ENCODE results near the gene IP6K2.
"Not testable (repeated sequence)": the region's sequence is repeated elsewhere in the genome, so short reads cannot be mapped to it uniquely, and the experiment has no call there.

IP6K2 gene

DNA sequence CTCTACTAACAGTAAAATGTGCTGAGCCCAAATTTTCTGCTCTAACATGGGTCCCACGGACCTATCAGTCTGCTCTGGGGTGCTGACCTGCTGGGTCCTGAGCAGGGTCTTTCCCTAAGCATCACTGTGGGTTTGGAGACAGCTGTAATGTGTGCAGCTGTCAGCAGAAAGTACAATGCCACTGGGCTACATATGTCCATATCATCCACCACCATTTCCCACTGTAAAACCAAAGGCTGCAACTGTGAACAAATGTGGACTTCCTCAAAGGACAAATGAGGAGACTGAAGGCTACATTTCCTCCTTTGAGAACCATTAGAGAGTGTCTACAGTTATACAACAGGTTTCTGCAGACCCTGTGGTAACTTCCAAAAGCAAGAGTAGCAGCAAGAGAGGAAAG is 33.8 kb upstream of the IP6K2 start:
- in situ Hi-C loops (cut with MboI; ENCODE audit: low pct_unique_long_range_greater_than_20kb, low sequenced_read_pairs, unreplicated experiment), result no loop called here
- DNase-seq (ENCODE audit: low spot score), result no peak
- TF ChIP-seq, protein P1, sequence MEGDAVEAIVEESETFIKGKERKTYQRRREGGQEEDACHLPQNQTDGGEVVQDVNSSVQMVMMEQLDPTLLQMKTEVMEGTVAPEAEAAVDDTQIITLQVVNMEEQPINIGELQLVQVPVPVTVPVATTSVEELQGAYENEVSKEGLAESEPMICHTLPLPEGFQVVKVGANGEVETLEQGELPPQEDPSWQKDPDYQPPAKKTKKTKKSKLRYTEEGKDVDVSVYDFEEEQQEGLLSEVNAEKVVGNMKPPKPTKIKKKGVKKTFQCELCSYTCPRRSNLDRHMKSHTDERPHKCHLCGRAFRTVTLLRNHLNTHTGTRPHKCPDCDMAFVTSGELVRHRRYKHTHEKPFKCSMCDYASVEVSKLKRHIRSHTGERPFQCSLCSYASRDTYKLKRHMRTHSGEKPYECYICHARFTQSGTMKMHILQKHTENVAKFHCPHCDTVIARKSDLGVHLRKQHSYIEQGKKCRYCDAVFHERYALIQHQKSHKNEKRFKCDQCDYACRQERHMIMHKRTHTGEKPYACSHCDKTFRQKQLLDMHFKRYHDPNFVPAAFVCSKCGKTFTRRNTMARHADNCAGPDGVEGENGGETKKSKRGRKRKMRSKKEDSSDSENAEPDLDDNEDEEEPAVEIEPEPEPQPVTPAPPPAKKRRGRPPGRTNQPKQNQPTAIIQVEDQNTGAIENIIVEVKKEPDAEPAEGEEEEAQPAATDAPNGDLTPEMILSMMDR (IDR thresholded peaks at IDR 0.05; ENCODE audit: extremely low read depth, insufficient read depth, missing control alignments), result no peak

DNA sequence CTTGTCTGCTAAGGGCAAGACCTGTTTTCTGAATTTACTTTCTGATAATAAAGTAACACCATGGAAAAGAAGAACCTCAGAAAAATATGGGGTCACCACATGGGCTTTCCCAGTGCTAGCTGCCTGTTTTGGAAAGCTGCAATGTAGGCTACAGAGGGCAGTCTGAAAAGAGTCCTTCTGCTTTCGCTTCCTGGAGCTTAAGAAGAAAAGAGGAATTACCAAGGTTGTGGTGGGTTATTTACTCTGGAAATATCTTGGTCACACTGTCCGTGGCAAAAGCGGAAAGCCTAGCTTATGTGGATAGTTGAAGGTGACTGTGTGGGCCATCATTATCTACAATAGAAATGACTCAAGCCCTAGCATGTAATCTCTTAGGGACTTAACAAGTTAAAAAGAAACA is 31.7 kb upstream of the IP6K2 start:
- in situ Hi-C loops (cut with MboI; ENCODE audit: low pct_unique_long_range_greater_than_20kb, low sequenced_read_pairs, unreplicated experiment), result no loop called here
- TF ChIP-seq, protein P1 (IDR thresholded peaks at IDR 0.05; ENCODE audit: extremely low read depth, insufficient read depth, missing control alignments), result no peak
- no peak for DNase-seq (ENCODE audit: low spot score)

DNA sequence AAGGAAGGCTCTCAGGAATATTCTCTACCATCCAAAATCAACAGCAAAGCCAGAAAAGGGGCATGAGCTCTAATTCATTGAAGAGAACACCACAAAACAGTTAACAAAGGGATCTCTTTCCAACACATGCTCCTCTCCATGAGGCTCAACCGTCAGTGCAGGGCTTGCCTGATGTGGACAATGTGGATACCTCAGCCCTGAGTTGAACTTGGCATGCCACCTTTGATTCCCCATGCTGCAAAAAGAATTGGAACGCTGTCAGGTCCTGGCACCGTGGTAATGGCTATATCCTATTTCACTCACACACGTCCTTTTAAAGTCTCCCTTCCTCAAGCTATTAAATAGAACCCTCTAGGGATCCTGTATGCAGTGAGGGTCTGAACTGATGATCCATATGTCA is 30.7 kb upstream of the IP6K2 start:
- TF ChIP-seq, protein P1 (IDR thresholded peaks at IDR 0.05; ENCODE audit: extremely low read depth, insufficient read depth, missing control alignments), result no peak
- DNase-seq (ENCODE audit: low spot score), result no peak
- in situ Hi-C loops (cut with MboI; ENCODE audit: low pct_unique_long_range_greater_than_20kb, low sequenced_read_pairs, unreplicated experiment), result no loop called here

DNA sequence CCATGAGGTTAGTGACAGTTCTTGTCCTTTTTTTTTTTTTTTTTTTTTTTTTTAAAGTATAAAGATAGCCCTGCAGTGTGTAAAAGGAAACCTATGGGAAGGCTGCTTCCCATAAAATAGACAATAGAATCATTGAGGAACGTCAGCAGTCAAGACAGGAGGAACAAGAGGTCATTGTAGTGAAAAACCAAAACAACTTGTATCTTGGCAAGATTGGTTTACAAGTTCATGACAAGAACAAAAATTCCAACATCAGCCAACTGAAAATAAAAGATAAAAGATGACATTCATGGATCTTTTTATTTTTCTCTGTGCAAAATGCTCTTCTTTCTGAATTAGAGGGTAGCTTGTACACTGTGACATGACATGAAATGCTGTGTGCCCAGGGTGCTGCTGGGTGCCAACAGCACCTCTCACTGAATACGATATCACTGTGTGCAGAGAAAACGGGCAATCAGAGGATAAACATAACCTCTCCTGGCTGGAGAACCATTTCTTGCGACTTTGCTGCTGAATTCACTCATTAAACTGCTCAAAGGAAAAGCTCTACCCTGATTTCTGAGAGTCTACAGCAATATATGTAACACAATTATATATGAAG is 30.1 kb upstream of the IP6K2 start:
- in situ Hi-C loops (cut with MboI; ENCODE audit: low pct_unique_long_range_greater_than_20kb, low sequenced_read_pairs, unreplicated experiment), result no loop called here
- DNase-seq (ENCODE audit: low spot score), result no peak
- TF ChIP-seq, protein P1 (IDR thresholded peaks at IDR 0.05; ENCODE audit: extremely low read depth, insufficient read depth, missing control alignments), result no peak

DNA sequence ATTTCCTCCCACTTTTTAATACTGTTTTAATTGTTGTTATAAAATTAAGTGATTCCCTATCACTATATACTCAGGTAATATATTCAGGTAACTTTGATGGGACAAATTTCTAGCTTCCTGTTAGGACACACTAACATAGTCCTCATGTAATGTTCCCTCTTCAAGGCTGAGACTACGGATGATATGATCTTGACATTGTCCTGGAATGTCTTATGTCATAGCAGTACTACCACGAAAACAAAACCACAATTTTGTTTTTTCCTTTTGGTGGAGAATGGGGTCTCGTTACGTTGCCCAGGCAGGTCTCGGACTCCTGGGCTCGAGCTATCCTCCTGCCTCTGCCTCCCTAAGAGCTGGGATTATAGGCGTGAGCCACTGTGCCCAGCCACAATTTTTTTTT is 26.8 kb upstream of the IP6K2 start:
- no peak for DNase-seq (ENCODE audit: low spot score)
- in situ Hi-C loops (cut with MboI; ENCODE audit: low pct_unique_long_range_greater_than_20kb, low sequenced_read_pairs, unreplicated experiment), result no loop called here
- TF ChIP-seq, protein P1 (IDR thresholded peaks at IDR 0.05; ENCODE audit: extremely low read depth, insufficient read depth, missing control alignments), result no peak

DNA sequence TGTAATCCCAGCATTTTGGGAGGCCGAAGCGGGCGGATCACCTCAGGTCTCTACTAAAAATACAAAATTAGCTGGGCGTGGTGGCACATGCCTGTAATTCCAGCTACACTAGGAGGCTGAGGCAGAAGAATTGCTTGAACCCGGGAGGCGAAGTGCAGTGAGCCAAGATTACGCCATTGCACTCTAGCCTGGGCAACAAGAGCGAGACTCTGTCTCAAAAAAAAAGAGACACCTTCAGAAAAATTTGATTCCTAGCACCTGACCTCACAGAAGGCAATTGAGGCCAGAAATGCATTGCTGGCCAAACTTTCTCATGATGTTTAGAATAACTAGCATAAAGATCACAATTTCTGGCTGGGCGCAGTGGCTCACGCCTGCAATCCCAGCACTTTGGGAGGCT is 24.2 kb upstream of the IP6K2 start:
- DNase-seq (ENCODE audit: low spot score); in situ Hi-C loops (cut with MboI; ENCODE audit: low pct_unique_long_range_greater_than_20kb, low sequenced_read_pairs, unreplicated experiment): not testable (repeated sequence)

DNA sequence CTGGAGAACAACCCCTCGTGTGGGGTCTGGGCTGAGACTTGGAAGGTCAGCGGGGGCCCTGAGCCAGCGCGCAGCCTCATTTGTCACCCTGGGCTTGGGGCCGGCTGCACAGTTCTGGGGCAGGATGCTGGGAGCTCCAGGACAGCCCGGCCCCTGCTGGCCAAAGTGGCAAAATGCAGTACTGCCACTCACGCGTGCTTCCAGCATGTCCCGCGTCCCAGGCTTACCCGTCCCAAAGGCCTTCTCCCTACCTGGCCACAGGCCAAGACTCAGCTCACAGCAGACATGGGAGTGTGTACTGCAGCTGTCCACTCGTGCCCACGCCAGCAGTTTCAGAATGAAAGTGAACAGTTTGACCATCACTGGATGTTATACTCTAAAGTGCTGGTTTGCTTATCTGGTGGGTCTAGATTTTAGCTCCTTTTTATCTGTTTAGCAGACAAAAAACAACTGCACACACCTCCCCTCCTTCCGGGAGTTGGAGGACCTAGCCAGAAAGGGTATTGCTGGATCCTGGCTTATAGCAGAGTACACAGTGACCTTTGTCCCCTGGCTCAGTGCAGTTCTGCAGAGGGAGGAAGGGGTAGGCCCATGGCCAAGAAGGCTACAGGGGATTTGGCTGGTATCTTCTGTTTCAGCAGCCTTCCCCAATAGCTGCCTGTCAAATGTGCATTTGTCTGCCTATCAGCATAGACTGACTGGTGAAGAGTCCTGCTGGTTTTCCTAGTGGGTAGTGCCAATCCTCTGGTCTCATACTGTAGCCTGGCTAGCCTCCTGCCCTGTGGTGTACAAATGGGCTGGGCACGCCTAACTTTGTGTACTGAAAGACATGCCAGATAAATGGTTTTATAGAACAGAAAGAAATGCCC is 23.2 kb upstream of the IP6K2 start:
- DNase-seq (ENCODE audit: low spot score), result peak; percentile 88
- in situ Hi-C loops (cut with MboI; ENCODE audit: low pct_unique_long_range_greater_than_20kb, low sequenced_read_pairs, unreplicated experiment), result no loop called here
- TF ChIP-seq, protein P1 (IDR thresholded peaks at IDR 0.05; ENCODE audit: extremely low read depth, insufficient read depth, missing control alignments), result peak; percentile 89

All from GM13977 (cell line).